ENCODE measurements around the gene RNF215.

RNF215 gene

GRCh38 chr22:30393885-30394284 lies 6.7 kb upstream of the RNF215 start:
- DNase-seq: no peak

GRCh38 chr22:30393322-30393680 lies 6.1 kb upstream of the RNF215 start:
- no peak for DNase-seq

GRCh38 chr22:30392661-30393321 lies 5.6 kb upstream of the RNF215 start:
- DNase-seq: no peak

GRCh38 chr22:30390974-30391691 lies 3.9 kb upstream of the RNF215 start:
- no peak for DNase-seq

GRCh38 chr22:30386608-30386959 lies 627 bp downstream of the RNF215 start:
- no peak for DNase-seq

- DNase-seq: no peak
These were observed 1.3 kb downstream of the RNF215 start for GRCh38 chr22:30385942-30386341.

GRCh38 chr22:30383061-30383460 lies 4.2 kb downstream of the RNF215 start:
- no peak for DNase-seq

- DNase-seq: no peak
These were observed 4.9 kb downstream of the RNF215 start for GRCh38 chr22:30382340-30382739.

- DNase-seq: no peak
These were observed 5.9 kb downstream of the RNF215 start for GRCh38 chr22:30381264-30381663.

GRCh38 chr22:30380011-30380410 lies 7.2 kb downstream of the RNF215 start:
- DNase-seq: no peak

- DNase-seq: no peak
These were observed 11.8 kb downstream of the RNF215 start for GRCh38 chr22:30375312-30375849.

- no peak for DNase-seq
These were observed 13.6 kb downstream of the RNF215 start for GRCh38 chr22:30373331-30374325.

GRCh38 chr22:30372915-30373314 lies 14.3 kb downstream of the RNF215 start:
- DNase-seq: no peak

GRCh38 chr22:30371981-30372380 lies 15.2 kb downstream of the RNF215 start:
- no peak for DNase-seq

- no peak for DNase-seq
These were observed 15.9 kb downstream of the RNF215 start for GRCh38 chr22:30371321-30371720.

- no peak for DNase-seq
These were observed 16.5 kb downstream of the RNF215 start for GRCh38 chr22:30370641-30371230.

GRCh38 chr22:30368420-30368819 lies 18.8 kb downstream of the RNF215 start:
- DNase-seq: no peak

- DNase-seq: no peak
These were observed 21.3 kb downstream of the RNF215 start for GRCh38 chr22:30365891-30366290.

GRCh38 chr22:30362651-30363281 lies 24.4 kb downstream of the RNF215 start:
- DNase-seq: no peak

GRCh38 chr22:30361916-30362650 lies 25.1 kb downstream of the RNF215 start:
- no peak for DNase-seq

GRCh38 chr22:30358541-30358940 lies 28.7 kb downstream of the RNF215 start:
- DNase-seq: no peak

Measured in NCI-H1436 treated with DMSO at 0.1 percent for 48 hours (cell line).